HCT116 (cell line): ENCODE results near the gene CHCHD3. TPM values are rescaled to one million over a fixed set of nuclear protein-coding genes. Genes with fewer than 3 reads are reported as not detected.

ENCODE experiments used
- ATAC-seq: fragments of 200-7000 bp; cut with Tn5 transposase; 2 replicates; pipeline ENCODE4 v1.9.1; 2020; ENCODE audit warnings: mild to moderate bottlenecking, moderate library complexity
- BruUV-seq: library from RNA; stranded (reverse); fragments of 400-500 nt; replicated peaks from 2 replicates; lab custom pipeline; 2021; lab: Mats Ljungman, UMichigan
- CTCF ChIA-PET: fragments of 300-600 bp; sonication (Branson Sonifier 250); formaldehyde crosslinking; loops from one replicate; lab custom pipeline; 2021; ENCODE audit warnings: antibody characterized with exemption; lab: Charles Lee
- POLR2A ChIA-PET: fragments of 300-600, 350-600 bp; sonication (Branson Sonifier 250); formaldehyde crosslinking; loops from one replicate; lab custom pipeline; 2021; ENCODE audit warnings: antibody characterized with exemption; lab: Charles Lee
- RAD21 ChIA-PET, 2 experiments: fragments of 300-600 bp; sonication (Branson Sonifier 250); formaldehyde crosslinking; loops; one replicate each; lab custom pipeline; 2023; ENCODE audit warnings: low total read pairs in 2 of 2; ENCODE audit not compliant: uncharacterized antibody in 2 of 2, unreplicated experiment in 2 of 2, low non-redundant PET in 1 of 2; lab: Charles Lee
- DNase-seq: peaks from one replicate; pipeline ENCODE4 v3.0.0-alpha.2; 2010; ENCODE audit warnings: low read depth, low spot score
- H2AFZ ChIP-seq: fragments of 200-600 bp; shearing (Covaris generic), sonication (generic); 2 replicates; pipeline ENCODE4 v1.6.1; 2017; ENCODE audit warnings: low read depth, mixed run types, mixed read lengths, antibody characterized with exemption, low read length; ENCODE audit not compliant: poor library complexity, severe bottlenecking
- H3K27ac ChIP-seq: 2 replicates; pipeline ENCODE4 v1.5.1; 2012; ENCODE audit warnings: low read depth, low read length
- H3K27me3 ChIP-seq: fragments of 200-600 bp; sonication (generic); 2 replicates; pipeline ENCODE4 v1.6.1; 2016; ENCODE audit warnings: mixed run types, low read length, mixed read lengths; ENCODE audit not compliant: insufficient read depth
- H3K36me3 ChIP-seq, 2 experiments: fragments of 200-500 bp in 1 of 2; fragments of 200-600 bp in 1 of 2; sonication (Bioruptor generic) in 1 of 2; sonication (generic) in 1 of 2; 2 replicates each; pipeline versions ENCODE4 v1.5.1 to v1.6.1; 2014 to 2016; ENCODE audit warnings: low read length in 2 of 2, inconsistent platforms in 1 of 2, mixed read lengths in 1 of 2, mixed run types in 1 of 2; ENCODE audit not compliant: insufficient read depth in 2 of 2, control insufficient read depth in 1 of 2
- H3K4me1 ChIP-seq, 2 experiments: fragments of 200-600 bp in 1 of 2; sonication (generic) in 1 of 2; 2 replicates each; pipeline versions ENCODE4 v1.5.1 to v1.6.1; 2012 to 2017; ENCODE audit warnings: low read length in 2 of 2, inconsistent platforms in 1 of 2, mild to moderate bottlenecking in 1 of 2, mixed read lengths in 1 of 2, mixed run types in 1 of 2, moderate library complexity in 1 of 2; ENCODE audit not compliant: insufficient read depth in 2 of 2, control insufficient read depth in 1 of 2
- H3K4me2 ChIP-seq: fragments of 200-600 bp; sonication (generic); 2 replicates; pipeline ENCODE4 v1.6.1; 2017; ENCODE audit warnings: mixed run types, low read length, mixed read lengths
- H3K4me3 ChIP-seq, 2 experiments: fragments of 200-600 bp in 1 of 2; sonication (generic) in 1 of 2; replicated peaks in 1 of 2; 2 replicates each; pipeline ENCODE4 v1.5.1; 2011 to 2016; ENCODE audit warnings: low read length in 2 of 2, control low read depth in 1 of 2, low read depth in 1 of 2, mild to moderate bottlenecking in 1 of 2, mixed read lengths in 1 of 2, mixed run types in 1 of 2
- H3K79me2 ChIP-seq: fragments of 200-600 bp; sonication (generic); 2 replicates; pipeline ENCODE4 v1.6.1; 2017; ENCODE audit warnings: mild to moderate bottlenecking, mixed run types, low read length, moderate library complexity, mixed read lengths; ENCODE audit not compliant: insufficient read depth
- H3K9ac ChIP-seq: fragments of 200-600 bp; sonication (generic); 2 replicates; pipeline ENCODE4 v1.6.1; 2016; ENCODE audit warnings: low read length, mixed read lengths
- H3K9me2 ChIP-seq: fragments of 200-600 bp; sonication (generic), shearing (Covaris generic); 2 replicates; pipeline ENCODE4 v1.6.1; 2017; ENCODE audit warnings: mixed run types, mild to moderate bottlenecking, moderate library complexity; ENCODE audit not compliant: insufficient read depth
- H3K9me3 ChIP-seq, 2 experiments: fragments of 200-500 bp in 1 of 2; fragments of 200-600 bp in 1 of 2; sonication (Bioruptor generic) in 1 of 2; sonication (generic) in 1 of 2; 2 replicates each; pipeline ENCODE4 v1.6.1; 2014 to 2017; ENCODE audit warnings: low read length in 2 of 2, mixed read lengths in 2 of 2, inconsistent platforms in 1 of 2, low read depth in 1 of 2, mild to moderate bottlenecking in 1 of 2, mixed run types in 1 of 2, moderate library complexity in 1 of 2; ENCODE audit not compliant: control insufficient read depth in 1 of 2, insufficient read depth in 1 of 2
- H4K20me1 ChIP-seq: fragments of 200-600 bp; sonication (generic), shearing (Covaris generic); 2 replicates; pipeline ENCODE4 v1.6.1; 2017; ENCODE audit warnings: mixed run types, mild to moderate bottlenecking, moderate library complexity; ENCODE audit not compliant: insufficient read depth
- CBX3 ChIP-seq: IDR thresholded peaks from 2 replicates; pipeline ENCODE4 v1.6.1; 2012; ENCODE audit warnings: low read depth
- CEBPB ChIP-seq: IDR thresholded peaks from 2 replicates; pipeline ENCODE4 v1.6.1; 2012; ENCODE audit warnings: low read depth
- EGR1 ChIP-seq: IDR thresholded peaks from 2 replicates; pipeline ENCODE4 v1.6.1; 2012; ENCODE audit warnings: low read depth
- EZH2 ChIP-seq: fragments of 200-600 bp; sonication (generic); IDR thresholded peaks from 2 replicates; pipeline ENCODE4 v1.6.1; 2017; ENCODE audit warnings: antibody characterized with exemption, mixed run types
- FOSL1 ChIP-seq: IDR thresholded peaks from 2 replicates; pipeline ENCODE4 v1.6.1; 2012; ENCODE audit warnings: low read depth
- JUND ChIP-seq: IDR thresholded peaks from 2 replicates; pipeline ENCODE4 v1.6.1; 2012
- POLR2AphosphoS5 ChIP-seq: IDR thresholded peaks from 2 replicates; pipeline ENCODE4 v1.6.1; 2011; ENCODE audit warnings: mild to moderate bottlenecking, low read depth, low read length, moderate library complexity
- RAD21 ChIP-seq: IDR thresholded peaks from 2 replicates; pipeline ENCODE4 v1.6.1; 2012; ENCODE audit warnings: low read depth, mild to moderate bottlenecking
- SIN3A ChIP-seq: IDR thresholded peaks from 2 replicates; pipeline ENCODE4 v1.6.1; 2012; ENCODE audit warnings: low read depth
- SP1 ChIP-seq: IDR thresholded peaks from 2 replicates; pipeline ENCODE4 v1.6.1; 2012; ENCODE audit warnings: low read depth
- SRF ChIP-seq: IDR thresholded peaks from 2 replicates; pipeline ENCODE4 v1.6.1; 2012; ENCODE audit warnings: low read depth
- TCF7L2 ChIP-seq: IDR thresholded peaks from 2 replicates; pipeline ENCODE4 v1.7.0; 2011; ENCODE audit warnings: borderline replicate concordance, inconsistent platforms; ENCODE audit not compliant: insufficient read depth, insufficient read length; ENCODE audit errors: extremely low read depth
- YY1 ChIP-seq: IDR thresholded peaks from 2 replicates; pipeline ENCODE4 v1.6.1; 2011; ENCODE audit warnings: low read length, low read depth, moderate library complexity, mild to moderate bottlenecking; ENCODE audit not compliant: insufficient replicate concordance; ENCODE audit errors: extremely low read depth
- ZFX ChIP-seq: fragments of 450-650 bp; IDR thresholded peaks from 2 replicates; pipeline ENCODE4 v1.6.1; 2017
- ZNF274 ChIP-seq: fragments of 200-500 bp; sonication (Bioruptor generic); IDR thresholded peaks from 2 replicates; pipeline ENCODE4 v1.6.1; 2014; ENCODE audit warnings: mild to moderate bottlenecking, low read depth, low read length, inconsistent platforms
- intact Hi-C: fragments of 100-400 bp; cut with micrococcal nuclease; formaldehyde crosslinking; loops from 2 replicates; pipeline ENCODE4 v1.10.0; 2022
- total RNA-seq: library from RNA; stranded (reverse); gene quantifications from one replicate; pipeline ENCODE4 v1.2.1, GENCODE V29; 2021; ENCODE audit not compliant: unreplicated experiment
- TF ChIP-seq, protein P1 (sequence below): IDR thresholded peaks from 2 replicates; pipeline ENCODE4 v1.6.1; 2012
- TF ChIP-seq, protein P2 (sequence below): IDR thresholded peaks from 2 replicates; pipeline ENCODE4 v1.6.1; 2012; ENCODE audit warnings: low read depth
- TF ChIP-seq, protein P3 (sequence below): IDR thresholded peaks from 2 replicates; pipeline ENCODE4 v1.6.1; 2012
- TF ChIP-seq, protein P4 (sequence below), 3 experiments: fragments of 200-600 bp in 1 of 3; sonication (generic) in 1 of 3; IDR thresholded peaks in 2 of 3; conservative IDR thresholded peaks in 1 of 3; 2 replicates each; pipeline ENCODE4 v1.5.1; 2012 to 2017; ENCODE audit warnings: low read depth in 2 of 3, low read length in 2 of 3, antibody characterized with exemption in 1 of 3, borderline replicate concordance in 1 of 3, control low read depth in 1 of 3, mild to moderate bottlenecking in 1 of 3, mixed read lengths in 1 of 3, mixed run types in 1 of 3, moderate library complexity in 1 of 3; ENCODE audit not compliant: insufficient read depth in 1 of 3

CHCHD3 gene
- total RNA-seq, 1 experiment from 2014 or later: 73.5 TPM

DNA sequence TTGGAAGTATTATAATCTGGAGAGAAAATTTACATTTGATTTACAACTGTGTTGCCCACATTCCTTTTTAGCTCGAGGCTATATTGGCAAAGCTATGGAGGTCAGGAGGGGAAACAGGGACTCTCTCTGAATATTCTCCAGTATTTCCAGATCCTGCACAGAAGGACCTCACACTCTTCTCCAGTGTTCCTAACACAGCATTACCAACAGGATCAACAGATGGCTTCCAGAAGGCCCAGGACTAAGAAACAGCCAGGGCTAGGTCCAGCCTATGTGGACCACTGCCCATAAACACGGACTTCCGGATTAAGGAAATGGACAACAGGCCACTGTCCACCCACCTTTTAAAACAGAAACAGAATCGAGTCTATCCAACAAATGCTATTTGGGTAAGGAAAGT lies 65.3 kb downstream of the CHCHD3 start:
- intact Hi-C loops: no loop called here
- peaks cover 59% of the 10 kb centered on the region for H3K79me2 ChIP-seq
- H3K9ac ChIP-seq: no peak overlapping the region
- no peak overlapping the region for H3K4me3 ChIP-seq
- no peaks in the 10 kb centered on the region for H3K36me3 ChIP-seq
- H2AFZ ChIP-seq: no peak overlapping the region
- no peaks in the 10 kb centered on the region for H3K27me3 ChIP-seq
- ChIA-PET RAD21 (no interaction called here), POLR2A (no interaction called here), CTCF (no interaction called here)
- ATAC-seq (no peak), DNase-seq (no peak)
- BruUV-seq: no TSS peak
- H3K27ac ChIP-seq: no peak overlapping the region
- no peaks in the 10 kb centered on the region for H3K4me1 ChIP-seq
- no peak overlapping the region for H3K4me2 ChIP-seq
- H3K9me2 ChIP-seq: no peaks in the 10 kb centered on the region
- TF ChIP-seq ZFX (no peak), POLR2AphosphoS5 (no peak), CEBPB (no peak), EZH2 (no peak), EGR1 (no peak), RAD21 (no peak), SP1 (no peak), FOSL1 (no peak), JUND (no peak), YY1 (no peak), SIN3A (no peak), SRF (no peak), CBX3 (no peak), ZNF274 (no peak), TCF7L2 (no peak)
- TF ChIP-seq, protein P1, sequence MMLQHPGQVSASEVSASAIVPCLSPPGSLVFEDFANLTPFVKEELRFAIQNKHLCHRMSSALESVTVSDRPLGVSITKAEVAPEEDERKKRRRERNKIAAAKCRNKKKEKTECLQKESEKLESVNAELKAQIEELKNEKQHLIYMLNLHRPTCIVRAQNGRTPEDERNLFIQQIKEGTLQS: no peak
- TF ChIP-seq, protein P2, sequence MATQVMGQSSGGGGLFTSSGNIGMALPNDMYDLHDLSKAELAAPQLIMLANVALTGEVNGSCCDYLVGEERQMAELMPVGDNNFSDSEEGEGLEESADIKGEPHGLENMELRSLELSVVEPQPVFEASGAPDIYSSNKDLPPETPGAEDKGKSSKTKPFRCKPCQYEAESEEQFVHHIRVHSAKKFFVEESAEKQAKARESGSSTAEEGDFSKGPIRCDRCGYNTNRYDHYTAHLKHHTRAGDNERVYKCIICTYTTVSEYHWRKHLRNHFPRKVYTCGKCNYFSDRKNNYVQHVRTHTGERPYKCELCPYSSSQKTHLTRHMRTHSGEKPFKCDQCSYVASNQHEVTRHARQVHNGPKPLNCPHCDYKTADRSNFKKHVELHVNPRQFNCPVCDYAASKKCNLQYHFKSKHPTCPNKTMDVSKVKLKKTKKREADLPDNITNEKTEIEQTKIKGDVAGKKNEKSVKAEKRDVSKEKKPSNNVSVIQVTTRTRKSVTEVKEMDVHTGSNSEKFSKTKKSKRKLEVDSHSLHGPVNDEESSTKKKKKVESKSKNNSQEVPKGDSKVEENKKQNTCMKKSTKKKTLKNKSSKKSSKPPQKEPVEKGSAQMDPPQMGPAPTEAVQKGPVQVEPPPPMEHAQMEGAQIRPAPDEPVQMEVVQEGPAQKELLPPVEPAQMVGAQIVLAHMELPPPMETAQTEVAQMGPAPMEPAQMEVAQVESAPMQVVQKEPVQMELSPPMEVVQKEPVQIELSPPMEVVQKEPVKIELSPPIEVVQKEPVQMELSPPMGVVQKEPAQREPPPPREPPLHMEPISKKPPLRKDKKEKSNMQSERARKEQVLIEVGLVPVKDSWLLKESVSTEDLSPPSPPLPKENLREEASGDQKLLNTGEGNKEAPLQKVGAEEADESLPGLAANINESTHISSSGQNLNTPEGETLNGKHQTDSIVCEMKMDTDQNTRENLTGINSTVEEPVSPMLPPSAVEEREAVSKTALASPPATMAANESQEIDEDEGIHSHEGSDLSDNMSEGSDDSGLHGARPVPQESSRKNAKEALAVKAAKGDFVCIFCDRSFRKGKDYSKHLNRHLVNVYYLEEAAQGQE: no peak
- TF ChIP-seq, protein P3, sequence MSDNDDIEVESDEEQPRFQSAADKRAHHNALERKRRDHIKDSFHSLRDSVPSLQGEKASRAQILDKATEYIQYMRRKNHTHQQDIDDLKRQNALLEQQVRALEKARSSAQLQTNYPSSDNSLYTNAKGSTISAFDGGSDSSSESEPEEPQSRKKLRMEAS: no peak
- TF ChIP-seq, protein P4, sequence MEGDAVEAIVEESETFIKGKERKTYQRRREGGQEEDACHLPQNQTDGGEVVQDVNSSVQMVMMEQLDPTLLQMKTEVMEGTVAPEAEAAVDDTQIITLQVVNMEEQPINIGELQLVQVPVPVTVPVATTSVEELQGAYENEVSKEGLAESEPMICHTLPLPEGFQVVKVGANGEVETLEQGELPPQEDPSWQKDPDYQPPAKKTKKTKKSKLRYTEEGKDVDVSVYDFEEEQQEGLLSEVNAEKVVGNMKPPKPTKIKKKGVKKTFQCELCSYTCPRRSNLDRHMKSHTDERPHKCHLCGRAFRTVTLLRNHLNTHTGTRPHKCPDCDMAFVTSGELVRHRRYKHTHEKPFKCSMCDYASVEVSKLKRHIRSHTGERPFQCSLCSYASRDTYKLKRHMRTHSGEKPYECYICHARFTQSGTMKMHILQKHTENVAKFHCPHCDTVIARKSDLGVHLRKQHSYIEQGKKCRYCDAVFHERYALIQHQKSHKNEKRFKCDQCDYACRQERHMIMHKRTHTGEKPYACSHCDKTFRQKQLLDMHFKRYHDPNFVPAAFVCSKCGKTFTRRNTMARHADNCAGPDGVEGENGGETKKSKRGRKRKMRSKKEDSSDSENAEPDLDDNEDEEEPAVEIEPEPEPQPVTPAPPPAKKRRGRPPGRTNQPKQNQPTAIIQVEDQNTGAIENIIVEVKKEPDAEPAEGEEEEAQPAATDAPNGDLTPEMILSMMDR (IDR thresholded peaks at IDR 0.05 in 2 of 3, conservative IDR thresholded peaks at IDR 0.05 in 1 of 3; ENCODE audit: borderline replicate concordance in 1 of 3, insufficient read depth in 1 of 3, low read depth in 2 of 3, low read length in 2 of 3): no peak
- H3K9me3 ChIP-seq: no peaks in the 10 kb centered on the region
- 0 out of 2 replicates have a peak, but pooled peaks cover 9% of the 10 kb centered on the region for H4K20me1 ChIP-seq
